Stimulated activated CD4-positive, alpha-beta T cell treated with anti-CD3 and anti-CD28 coated beads, Interleukin-12 subunit alpha, Interleukin-12 subunit beta, amount 100 ng/mL, for 4 hours (primary cell): Measurements from ENCODE around the gene SCIN.
"Not testable (repeated sequence)": the region's sequence is repeated elsewhere in the genome, so short reads cannot be mapped to it uniquely, and the experiment has no call there.

ENCODE experiments used
- DNase-seq: peaks from one replicate; pipeline ENCODE4 v3.0.0-alpha.2; 2020

The SCIN gene

DNA sequence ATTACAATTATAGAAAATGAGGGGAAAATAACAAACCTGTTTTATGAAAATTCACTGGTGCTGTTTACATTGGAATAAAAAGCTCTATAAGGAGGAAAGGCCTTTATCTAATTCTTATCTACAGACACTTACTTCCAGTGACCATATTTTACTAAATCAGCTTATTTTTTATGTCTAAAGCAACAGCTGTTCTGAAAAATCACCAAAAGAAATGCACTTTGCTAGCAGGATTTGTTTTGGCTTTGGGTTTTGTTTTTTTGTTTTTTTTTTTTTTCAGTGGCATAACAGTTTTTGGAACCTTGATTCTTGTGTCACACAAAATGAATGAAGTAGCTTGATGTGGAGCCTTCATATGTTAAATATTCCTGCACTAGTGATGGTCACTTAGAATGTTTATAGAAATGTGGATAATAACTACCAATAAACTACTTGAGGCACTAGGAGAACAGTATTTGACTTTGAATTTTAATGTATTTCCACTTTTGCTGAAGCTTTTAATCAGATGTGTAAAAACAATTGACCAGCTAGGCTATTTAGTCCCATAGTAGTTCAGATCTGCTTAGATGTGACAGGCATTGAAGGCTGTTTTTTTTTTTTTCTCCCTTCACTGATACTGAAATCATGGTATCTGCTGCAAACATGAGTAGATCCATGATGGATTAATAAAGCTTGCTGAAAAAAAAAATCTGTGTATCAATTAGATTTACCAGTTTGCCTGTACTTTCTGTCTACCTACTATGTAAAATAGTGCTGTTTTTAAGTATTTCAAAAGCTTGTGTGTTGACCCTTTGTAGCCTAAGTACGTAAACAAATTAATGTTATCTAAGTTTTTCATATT lies 119.7 kb downstream of the SCIN start:
- DNase-seq, result no peak

DNA sequence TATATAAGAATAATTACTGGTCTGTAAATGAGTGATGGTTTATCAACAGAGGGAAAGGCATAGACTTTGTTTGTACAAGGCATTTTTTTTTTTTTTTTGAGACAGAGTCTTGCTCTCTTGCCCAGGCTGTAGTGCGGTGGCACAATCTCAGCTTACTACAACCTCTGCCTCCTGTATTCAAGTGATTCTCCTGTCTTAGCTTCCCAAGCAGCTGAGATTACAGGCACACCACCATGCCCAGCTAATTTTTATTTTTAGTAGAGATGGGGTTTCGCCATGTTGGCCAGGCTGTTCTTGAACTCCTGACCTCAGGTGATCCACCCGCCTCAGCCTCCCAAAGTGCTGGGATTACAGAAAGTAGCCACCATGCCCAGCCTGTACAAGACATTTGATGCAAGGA lies 120.9 kb downstream of the SCIN start:
- DNase-seq, result not testable (repeated sequence)

DNA sequence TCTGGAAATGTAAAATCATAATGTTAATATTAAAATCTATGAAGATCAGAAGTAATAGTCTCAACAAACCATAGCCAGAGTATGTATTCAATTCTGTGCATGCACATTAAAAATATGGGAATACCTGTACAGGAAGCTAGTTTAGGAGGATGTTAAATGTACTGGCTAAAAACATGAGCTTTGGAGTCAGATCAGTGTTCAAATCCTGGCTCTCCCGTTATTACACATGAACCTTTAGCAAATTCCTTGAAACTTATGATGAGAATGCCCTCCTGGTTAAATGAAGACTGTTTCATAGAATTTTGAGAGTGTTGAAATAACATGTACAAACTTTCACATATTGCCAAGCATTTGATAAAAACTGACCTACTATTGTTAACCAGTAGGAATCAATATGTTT lies 121.5 kb downstream of the SCIN start:
- no peak for DNase-seq

- DNase-seq, result no peak
Measured at GRCh38 chr7:12692479-12693259, 122.1 kb downstream of the SCIN start.

DNA sequence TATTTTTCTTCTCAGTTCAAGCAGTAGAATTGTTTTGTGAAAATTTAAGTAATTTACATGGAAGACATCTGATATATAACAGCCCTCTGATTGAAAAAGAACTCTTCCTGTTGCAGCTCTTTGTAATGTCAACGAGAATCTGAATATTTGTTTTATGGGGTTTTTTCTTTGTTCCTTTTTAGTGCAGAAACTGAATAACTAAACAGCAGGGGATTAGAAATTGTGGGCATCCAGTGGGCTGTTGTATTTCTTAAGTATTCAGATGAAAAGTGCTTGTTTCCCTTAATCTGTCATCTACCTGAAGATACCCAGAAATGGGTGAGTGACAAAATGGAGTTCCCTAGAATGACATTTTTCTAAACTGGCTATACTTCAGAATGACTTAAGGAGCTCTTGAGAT lies 124.3 kb downstream of the SCIN start:
- no peak for DNase-seq

GRCh38 chr7:12695965-12696364 lies 125.4 kb downstream of the SCIN start:
- DNase-seq, result no peak

DNA sequence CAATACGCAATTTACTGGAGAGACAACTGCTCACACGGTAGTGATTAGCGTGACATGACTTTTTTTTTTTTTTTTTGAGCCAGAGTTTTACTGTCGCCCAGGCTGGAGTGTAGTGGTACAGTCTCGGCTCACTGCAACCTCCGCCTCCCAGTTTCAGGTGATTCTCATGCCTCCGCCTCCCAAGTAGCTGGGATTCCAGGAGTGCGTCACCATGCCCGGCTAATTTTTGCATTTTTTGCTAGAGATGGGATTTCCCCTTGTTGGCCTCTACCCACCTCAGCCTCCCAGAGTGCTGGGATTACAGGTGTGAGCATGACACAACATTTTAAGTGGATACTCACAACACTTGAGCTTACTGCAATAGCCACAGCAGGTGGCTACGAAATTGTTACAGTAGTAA lies 128.8 kb downstream of the SCIN start:
- DNase-seq, result no peak

DNA sequence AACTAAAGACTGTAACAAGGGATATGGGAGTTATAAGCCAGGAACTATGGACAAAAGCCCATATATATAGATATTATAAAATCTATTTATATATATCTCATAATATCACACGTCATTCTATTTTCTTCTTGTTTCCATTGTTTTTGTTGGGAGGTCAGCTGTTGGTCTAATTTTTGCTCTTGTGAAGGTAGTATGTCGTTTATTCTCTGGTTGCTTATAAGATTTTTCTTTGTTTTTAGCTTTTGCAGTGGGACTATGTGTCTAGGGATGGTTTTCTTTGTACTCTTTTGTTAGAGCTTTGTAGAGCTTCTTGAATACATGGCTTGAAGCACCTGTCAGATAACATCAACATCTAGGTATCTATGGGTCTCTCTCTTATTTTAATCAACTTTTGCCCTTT lies 130.9 kb downstream of the SCIN start:
- no peak for DNase-seq

GRCh38 chr7:12703881-12704280 lies 133.4 kb downstream of the SCIN start:
- DNase-seq, result no peak

DNA sequence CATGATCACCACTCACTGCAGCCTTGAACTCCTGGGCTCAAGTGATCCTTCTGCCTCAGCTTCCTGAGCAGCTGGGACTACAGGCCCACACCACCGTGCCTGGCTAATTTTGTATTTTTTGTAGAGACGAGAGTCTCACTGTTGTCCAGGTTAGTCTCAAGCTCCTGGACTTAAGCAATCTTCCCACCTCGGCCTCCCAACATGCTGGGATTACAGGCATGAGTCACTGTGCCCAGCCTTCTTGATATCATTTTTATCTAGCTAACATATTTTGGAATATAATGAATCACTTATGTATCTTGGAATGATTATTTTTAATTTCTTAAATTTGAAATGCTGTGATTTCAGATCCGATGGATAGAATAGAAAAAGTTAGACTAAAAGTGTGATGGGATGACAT lies 135.4 kb downstream of the SCIN start:
- no peak for DNase-seq

GRCh38 chr7:12706900-12707536 lies 136.5 kb downstream of the SCIN start:
- DNase-seq, result no peak

GRCh38 chr7:12708314-12708713 lies 137.8 kb downstream of the SCIN start:
- no peak for DNase-seq
